Tongue (tissue), 2 donors: Measurements from ENCODE around the gene ZNHIT1. TPM values are rescaled to one million over a fixed set of nuclear protein-coding genes. Genes with fewer than 3 reads are reported as not detected.
"Not testable (repeated sequence)": the region's sequence is repeated elsewhere in the genome, so short reads cannot be mapped to it uniquely, and the experiment has no call there.

Source experiments
- DNase-seq: peaks from one replicate; pipeline ENCODE4 v3.0.0-alpha.2; 2015
- total RNA-seq: library from RNA; depleted of rRNA; stranded (reverse); fragments of >200 nt; gene quantifications from one replicate; pipeline ENCODE4 v1.2.3, GENCODE V29; 2014

ZNHIT1 gene
- total RNA-seq, 1 donor from 2014 or later, result 38.2 TPM

GRCh38 chr7:101241443-101242349, 23.7 kb downstream of the ZNHIT1 start:
- DNase-seq, result no peak

GRCh38 chr7:101243646-101244374, 25.8 kb downstream of the ZNHIT1 start:
- no peak for DNase-seq

GRCh38 chr7:101244375-101245146, 26.6 kb downstream of the ZNHIT1 start, which contains the start of gene FIS1:
Gene FIS1 (minus strand): TSS chr7:101245081. CDS start chr7:101245004, 77 bp downstream.
- DNase-seq, result peak; percentile 96

- DNase-seq, result no peak
Measured at GRCh38 chr7:101245147-101245668, 27.2 kb downstream of the ZNHIT1 start.

- DNase-seq, result no peak
Measured at GRCh38 chr7:101248276-101248675, 30.3 kb downstream of the ZNHIT1 start.

GRCh38 chr7:101250324-101250723, 32.4 kb downstream of the ZNHIT1 start:
- DNase-seq, result no peak

GRCh38 chr7:101251871-101252659, 34.1 kb downstream of the ZNHIT1 start:
- peak; percentile 99 for DNase-seq

- DNase-seq, result not testable (repeated sequence)
Measured at GRCh38 chr7:101253199-101253598, 35.2 kb downstream of the ZNHIT1 start.

GRCh38 chr7:101255796-101256195, 37.8 kb downstream of the ZNHIT1 start:
- no peak for DNase-seq

GRCh38 chr7:101258243-101258731, 40.3 kb downstream of the ZNHIT1 start:
- DNase-seq, result no peak

GRCh38 chr7:101264102-101264706, 46.2 kb downstream of the ZNHIT1 start:
- DNase-seq, result not testable (repeated sequence)

GRCh38 chr7:101265622-101266516, 47.9 kb downstream of the ZNHIT1 start:
- no peak for DNase-seq

- no peak for DNase-seq
Measured at GRCh38 chr7:101269664-101270063, 51.7 kb downstream of the ZNHIT1 start.

GRCh38 chr7:101271021-101271420, 53.1 kb downstream of the ZNHIT1 start:
- no peak for DNase-seq

GRCh38 chr7:101273206-101273605, 55.2 kb downstream of the ZNHIT1 start:
- DNase-seq, result peak; percentile 41
